ENCODE measurements around the gene ZNF385A. TPM values are rescaled to one million over a fixed set of nuclear protein-coding genes. Genes with fewer than 3 reads are reported as not detected.

The ZNF385A gene
- polyA plus RNA-seq, 2 donors, result 44.6 to 49.9 TPM

- peak overlapping the region in 1 of 2 donors; percentile 4 for H3K27ac ChIP-seq (ENCODE audit: low read depth in 2 of 2, low read length in 1 of 2)
- H3K36me3 ChIP-seq (ENCODE audit: control insufficient read depth in 2 of 2, insufficient read depth in 2 of 2, low read length in 1 of 2), result peaks cover 0 to 17% of the 10 kb centered on the region in 2 donors
- H3K27me3 ChIP-seq (ENCODE audit: control insufficient read depth in 1 of 2, insufficient read depth in 2 of 2, low read length in 2 of 2), result no peaks in the 10 kb centered on the region
- H3K4me1 ChIP-seq (ENCODE audit: control insufficient read depth in 2 of 2, insufficient read depth in 2 of 2, low read length in 1 of 2), result peaks cover 4 to 22% of the 10 kb centered on the region in 2 donors
- H3K4me3 ChIP-seq (ENCODE audit: low read depth in 1 of 2, low read length in 2 of 2), result peak overlapping the region in 1 of 2 donors; percentile 13
- WGBS, 2 donors, result 27 to 31% methylated on average over 43 to 44 of the region's 44 CpGs
- no peaks in the 10 kb centered on the region for H3K9me3 ChIP-seq (ENCODE audit: control insufficient read depth in 2 of 2, insufficient read depth in 1 of 2, low read depth in 1 of 2, low read length in 1 of 2)
Measured at GRCh38 chr12:54370171-54370730, 14.3 kb downstream of the ZNF385A start.

- H3K27ac ChIP-seq (ENCODE audit: low read depth in 2 of 2, low read length in 1 of 2), result peak overlapping the region in 1 of 2 donors; percentile 35
- H3K4me3 ChIP-seq (ENCODE audit: low read depth in 1 of 2, low read length in 2 of 2), result peak overlapping the region in 1 of 2 donors; percentile 13
Measured at GRCh38 chr12:54369597-54370131, 14.9 kb downstream of the ZNF385A start.

GRCh38 chr12:54368709-54369596, 15.6 kb downstream of the ZNF385A start:
- H3K4me1 ChIP-seq (ENCODE audit: control insufficient read depth in 2 of 2, insufficient read depth in 2 of 2, low read length in 1 of 2), result peaks cover 4 to 13% of the 10 kb centered on the region in 2 donors

More at GRCh38 chr12:54369597-54370131, 14.9 kb downstream of the ZNF385A start:
- Histone ChIP-seq H3K4me1 (ENCODE audit: control insufficient read depth in 2 of 2, insufficient read depth in 2 of 2, low read length in 1 of 2) (peaks cover 4 to 20% of the 10 kb centered on the region in 2 donors), H3K27me3 (ENCODE audit: control insufficient read depth in 1 of 2, insufficient read depth in 2 of 2, low read length in 2 of 2) (no peaks in the 10 kb centered on the region), H3K36me3 (ENCODE audit: control insufficient read depth in 2 of 2, insufficient read depth in 2 of 2, low read length in 1 of 2) (peaks cover 0 to 17% of the 10 kb centered on the region in 2 donors), H3K9me3 (ENCODE audit: control insufficient read depth in 2 of 2, insufficient read depth in 1 of 2, low read depth in 1 of 2, low read length in 1 of 2) (no peaks in the 10 kb centered on the region)
- 47 to 58% methylated on average over 18 to 21 of the region's 21 CpGs for WGBS, 2 donors

GRCh38 chr12:54368025-54368708, 16.4 kb downstream of the ZNF385A start:
- WGBS, 2 donors, result 25 to 26% methylated on average over 5 of the region's 5 CpGs
- H3K9me3 ChIP-seq (ENCODE audit: control insufficient read depth in 2 of 2, insufficient read depth in 1 of 2, low read depth in 1 of 2, low read length in 1 of 2), result no peaks in the 10 kb centered on the region
- H3K27ac ChIP-seq (ENCODE audit: low read depth in 2 of 2, low read length in 1 of 2), result peak overlapping the region in 1 of 2 donors; percentile 39
- H3K4me3 ChIP-seq (ENCODE audit: low read depth in 1 of 2, low read length in 2 of 2), result no peak overlapping the region
- peaks cover 0 to 14% of the 10 kb centered on the region in 2 donors for H3K36me3 ChIP-seq (ENCODE audit: control insufficient read depth in 2 of 2, insufficient read depth in 2 of 2, low read length in 1 of 2)
- peaks cover 4 to 10% of the 10 kb centered on the region in 2 donors for H3K4me1 ChIP-seq (ENCODE audit: control insufficient read depth in 2 of 2, insufficient read depth in 2 of 2, low read length in 1 of 2)
- H3K27me3 ChIP-seq (ENCODE audit: control insufficient read depth in 1 of 2, insufficient read depth in 2 of 2, low read length in 2 of 2), result no peaks in the 10 kb centered on the region

More at GRCh38 chr12:54368709-54369596, 15.6 kb downstream of the ZNF385A start:
- no peak overlapping the region for H3K4me3 ChIP-seq (ENCODE audit: low read depth in 1 of 2, low read length in 2 of 2)
- no peaks in the 10 kb centered on the region for H3K27me3 ChIP-seq (ENCODE audit: control insufficient read depth in 1 of 2, insufficient read depth in 2 of 2, low read length in 2 of 2)
- WGBS, 2 donors, result 29 to 34% methylated on average over 40 of the region's 40 CpGs
- peaks cover 0 to 17% of the 10 kb centered on the region in 2 donors for H3K36me3 ChIP-seq (ENCODE audit: control insufficient read depth in 2 of 2, insufficient read depth in 2 of 2, low read length in 1 of 2)
- no peaks in the 10 kb centered on the region for H3K9me3 ChIP-seq (ENCODE audit: control insufficient read depth in 2 of 2, insufficient read depth in 1 of 2, low read depth in 1 of 2, low read length in 1 of 2)
- H3K27ac ChIP-seq (ENCODE audit: low read depth in 2 of 2, low read length in 1 of 2), result peak overlapping the region in 1 of 2 donors; percentile 39

GRCh38 chr12:54364413-54364812, 20.1 kb downstream of the ZNF385A start, which contains the start of gene GPR84:
Gene GPR84 (minus strand): TSS chr12:54364486. CDS start chr12:54363851, 635 bp downstream.
- no peaks in the 10 kb centered on the region for H3K27me3 ChIP-seq (ENCODE audit: control insufficient read depth in 1 of 2, insufficient read depth in 2 of 2, low read length in 2 of 2)
- 67 to 71% methylated on average over 4 of the region's 4 CpGs for WGBS, 2 donors
- no peaks in the 10 kb centered on the region for H3K9me3 ChIP-seq (ENCODE audit: control insufficient read depth in 2 of 2, insufficient read depth in 1 of 2, low read depth in 1 of 2, low read length in 1 of 2)
- no peak within 1 kb of the TSS for H3K4me3 ChIP-seq (ENCODE audit: low read depth in 1 of 2, low read length in 2 of 2)
- no peaks in the 10 kb centered on the region for H3K36me3 ChIP-seq (ENCODE audit: control insufficient read depth in 2 of 2, insufficient read depth in 2 of 2, low read length in 1 of 2)
- peaks cover 0 to 3% of the 10 kb centered on the region in 2 donors for H3K4me1 ChIP-seq (ENCODE audit: control insufficient read depth in 2 of 2, insufficient read depth in 2 of 2, low read length in 1 of 2)
- H3K27ac ChIP-seq (ENCODE audit: low read depth in 2 of 2, low read length in 1 of 2), result no peak within 1 kb of the TSS

GRCh38 chr12:54363618-54364017, 20.9 kb downstream of the ZNF385A start:
- Histone ChIP-seq H3K4me3 (ENCODE audit: low read depth in 1 of 2, low read length in 2 of 2) (no peak overlapping the region), H3K4me1 (ENCODE audit: control insufficient read depth in 2 of 2, insufficient read depth in 2 of 2, low read length in 1 of 2) (no peaks in the 10 kb centered on the region), H3K9me3 (ENCODE audit: control insufficient read depth in 2 of 2, insufficient read depth in 1 of 2, low read depth in 1 of 2, low read length in 1 of 2) (no peaks in the 10 kb centered on the region), H3K27ac (ENCODE audit: low read depth in 2 of 2, low read length in 1 of 2) (no peak overlapping the region), H3K27me3 (ENCODE audit: control insufficient read depth in 1 of 2, insufficient read depth in 2 of 2, low read length in 2 of 2) (no peaks in the 10 kb centered on the region), H3K36me3 (ENCODE audit: control insufficient read depth in 2 of 2, insufficient read depth in 2 of 2, low read length in 1 of 2) (no peaks in the 10 kb centered on the region)
- 83 to 89% methylated on average over 6 of the region's 6 CpGs for WGBS, 2 donors

GRCh38 chr12:54363047-54363446, 21.5 kb downstream of the ZNF385A start:
- no peak overlapping the region for H3K4me3 ChIP-seq (ENCODE audit: low read depth in 1 of 2, low read length in 2 of 2)
- H3K27ac ChIP-seq (ENCODE audit: low read depth in 2 of 2, low read length in 1 of 2), result no peak overlapping the region
- H3K36me3 ChIP-seq (ENCODE audit: control insufficient read depth in 2 of 2, insufficient read depth in 2 of 2, low read length in 1 of 2), result no peaks in the 10 kb centered on the region
- no peaks in the 10 kb centered on the region for H3K9me3 ChIP-seq (ENCODE audit: control insufficient read depth in 2 of 2, insufficient read depth in 1 of 2, low read depth in 1 of 2, low read length in 1 of 2)
- no peaks in the 10 kb centered on the region for H3K4me1 ChIP-seq (ENCODE audit: control insufficient read depth in 2 of 2, insufficient read depth in 2 of 2, low read length in 1 of 2)
- H3K27me3 ChIP-seq (ENCODE audit: control insufficient read depth in 1 of 2, insufficient read depth in 2 of 2, low read length in 2 of 2), result no peaks in the 10 kb centered on the region
- 79 to 80% methylated on average over 8 of the region's 8 CpGs for WGBS, 2 donors

GRCh38 chr12:54360717-54361456, 23.6 kb downstream of the ZNF385A start:
- H3K27ac ChIP-seq (ENCODE audit: low read depth in 2 of 2, low read length in 1 of 2), result no peak overlapping the region
- no peaks in the 10 kb centered on the region for H3K36me3 ChIP-seq (ENCODE audit: control insufficient read depth in 2 of 2, insufficient read depth in 2 of 2, low read length in 1 of 2)
- no peaks in the 10 kb centered on the region for H3K27me3 ChIP-seq (ENCODE audit: control insufficient read depth in 1 of 2, insufficient read depth in 2 of 2, low read length in 2 of 2)
- 71% methylated on average over 16 of the region's 16 CpGs for WGBS, 2 donors
- H3K9me3 ChIP-seq (ENCODE audit: control insufficient read depth in 2 of 2, insufficient read depth in 1 of 2, low read depth in 1 of 2, low read length in 1 of 2), result no peaks in the 10 kb centered on the region
- no peaks in the 10 kb centered on the region for H3K4me1 ChIP-seq (ENCODE audit: control insufficient read depth in 2 of 2, insufficient read depth in 2 of 2, low read length in 1 of 2)
- no peak overlapping the region for H3K4me3 ChIP-seq (ENCODE audit: low read depth in 1 of 2, low read length in 2 of 2)

Measured in esophagus (tissue), 2 donors.